Fibroblast of lung (primary cell): ENCODE data around the gene C1GALT1.

Experiments used
- EZH2 ChIP-seq: IDR thresholded peaks from 2 replicates; pipeline ENCODE4 v1.5.1; 2012; ENCODE audit warnings: low read length, control low read depth, mild to moderate bottlenecking; ENCODE audit errors: missing control alignments
- TF ChIP-seq, protein P1 (sequence below), 2 donors: IDR thresholded peaks in 1 of 2; conservative IDR thresholded peaks in 1 of 2; 1 replicate in 1 of 2; 2 replicates in 1 of 2; pipeline ENCODE4 v1.5.1; 2011 to 2012; ENCODE audit warnings: low read length in 2 of 2, control low read depth in 1 of 2, inconsistent platforms in 1 of 2, low read depth in 1 of 2, mild to moderate bottlenecking in 1 of 2

DNA sequence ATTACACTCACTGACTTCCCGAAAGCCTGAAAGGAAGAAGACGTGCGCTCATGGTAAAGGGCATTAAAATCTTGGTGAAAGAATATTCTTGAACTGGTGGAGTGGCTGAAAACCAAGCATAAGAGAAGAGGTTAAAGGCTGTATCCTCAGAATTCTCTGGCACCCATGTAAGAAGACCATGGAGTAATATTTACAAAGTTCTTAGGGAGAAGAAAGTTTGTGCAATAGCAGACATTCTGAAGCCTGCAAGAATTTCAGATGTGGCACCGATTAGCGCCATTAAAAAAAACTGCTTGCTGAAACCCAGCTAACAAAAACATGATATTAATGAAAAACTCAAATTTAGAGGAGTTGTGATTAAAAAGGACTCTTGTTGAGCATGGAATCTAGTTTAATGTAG is 44.1 kb downstream of the C1GALT1 start:
- TF ChIP-seq, protein P1, sequence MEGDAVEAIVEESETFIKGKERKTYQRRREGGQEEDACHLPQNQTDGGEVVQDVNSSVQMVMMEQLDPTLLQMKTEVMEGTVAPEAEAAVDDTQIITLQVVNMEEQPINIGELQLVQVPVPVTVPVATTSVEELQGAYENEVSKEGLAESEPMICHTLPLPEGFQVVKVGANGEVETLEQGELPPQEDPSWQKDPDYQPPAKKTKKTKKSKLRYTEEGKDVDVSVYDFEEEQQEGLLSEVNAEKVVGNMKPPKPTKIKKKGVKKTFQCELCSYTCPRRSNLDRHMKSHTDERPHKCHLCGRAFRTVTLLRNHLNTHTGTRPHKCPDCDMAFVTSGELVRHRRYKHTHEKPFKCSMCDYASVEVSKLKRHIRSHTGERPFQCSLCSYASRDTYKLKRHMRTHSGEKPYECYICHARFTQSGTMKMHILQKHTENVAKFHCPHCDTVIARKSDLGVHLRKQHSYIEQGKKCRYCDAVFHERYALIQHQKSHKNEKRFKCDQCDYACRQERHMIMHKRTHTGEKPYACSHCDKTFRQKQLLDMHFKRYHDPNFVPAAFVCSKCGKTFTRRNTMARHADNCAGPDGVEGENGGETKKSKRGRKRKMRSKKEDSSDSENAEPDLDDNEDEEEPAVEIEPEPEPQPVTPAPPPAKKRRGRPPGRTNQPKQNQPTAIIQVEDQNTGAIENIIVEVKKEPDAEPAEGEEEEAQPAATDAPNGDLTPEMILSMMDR (conservative IDR thresholded peaks at IDR 0.05 in 1 of 2, IDR thresholded peaks at IDR 0.05 in 1 of 2; ENCODE audit: low read depth in 1 of 2, low read length in 2 of 2), result no peak
- no peak for TF ChIP-seq EZH2
